NT2/D1 (cell line): Measurements from ENCODE around the gene DUSP2.

Experiments
- DNase-seq: peaks from one replicate; pipeline ENCODE4 v3.0.0-alpha.2; 2011; ENCODE audit warnings: low read depth, low spot score
- H3K27me3 ChIP-seq: 2 replicates; pipeline ENCODE4 v1.6.0; 2011; ENCODE audit warnings: mild to moderate bottlenecking; ENCODE audit not compliant: insufficient read length, insufficient read depth
- H3K36me3 ChIP-seq: 2 replicates; pipeline ENCODE4 v1.6.1; 2011; ENCODE audit warnings: mild to moderate bottlenecking, low read length, mixed read lengths; ENCODE audit not compliant: insufficient read depth, insufficient read length
- H3K4me1 ChIP-seq: 2 replicates; pipeline ENCODE4 v1.5.1; 2011; ENCODE audit not compliant: insufficient read depth, insufficient read length
- H3K4me3 ChIP-seq: 2 replicates; pipeline ENCODE4 v1.5.1; 2011; ENCODE audit warnings: low read depth; ENCODE audit not compliant: insufficient read length
- H3K9ac ChIP-seq: 2 replicates; pipeline ENCODE4 v1.6.0; 2011; ENCODE audit warnings: low read depth; ENCODE audit not compliant: insufficient read length
- H3K9me3 ChIP-seq: 2 replicates; pipeline ENCODE4 v1.5.1; 2011; ENCODE audit warnings: mild to moderate bottlenecking, low read length; ENCODE audit not compliant: insufficient read depth
- SUZ12 ChIP-seq: IDR thresholded peaks from 2 replicates; pipeline ENCODE4 v1.6.1; 2011; ENCODE audit not compliant: insufficient read length, insufficient read depth; ENCODE audit errors: extremely low read depth
- YY1 ChIP-seq: IDR thresholded peaks from 2 replicates; pipeline ENCODE4 v1.6.1; 2011; ENCODE audit not compliant: insufficient read length, insufficient read depth
- ZNF274 ChIP-seq: IDR thresholded peaks from 2 replicates; pipeline ENCODE4 v1.6.1; 2011; ENCODE audit warnings: mild to moderate bottlenecking, low read depth, low read length

Gene DUSP2

GRCh38 chr2:96159084-96159830 is 14.0 kb upstream of the DUSP2 start:
- Histone ChIP-seq H3K9me3 (no peaks in the 10 kb centered on the region; the same call in 1 of the 2 replicates), H3K4me1 (peaks cover 21% of the 10 kb centered on the region), H3K4me3 (no peak overlapping the region), H3K27me3 (no peaks in the 10 kb centered on the region), H3K36me3 (no peaks in the 10 kb centered on the region), H3K9ac (no peak overlapping the region)
- TF ChIP-seq ZNF274 (no peak), SUZ12 (no peak)
- DNase-seq: no peak

- H3K36me3 ChIP-seq: no peaks in the 10 kb centered on the region
- H3K27me3 ChIP-seq: no peaks in the 10 kb centered on the region
- no peak overlapping the region for H3K4me3 ChIP-seq
- H3K9ac ChIP-seq: no peak overlapping the region
- H3K9me3 ChIP-seq: no peaks in the 10 kb centered on the region; the same call in 1 of the 2 replicates
- TF ChIP-seq SUZ12 (no peak), ZNF274 (no peak), YY1 (no peak)
- DNase-seq: no peak
- peaks cover 18% of the 10 kb centered on the region for H3K4me1 ChIP-seq
These were observed 13.3 kb upstream of the DUSP2 start for GRCh38 chr2:96158554-96158940.

- H3K36me3 ChIP-seq: no peaks in the 10 kb centered on the region
- TF ChIP-seq ZNF274 (no peak), SUZ12 (no peak)
- no peak overlapping the region for H3K4me3 ChIP-seq
- H3K9me3 ChIP-seq: no peaks in the 10 kb centered on the region; the same call in 1 of the 2 replicates
- peaks cover 17% of the 10 kb centered on the region for H3K4me1 ChIP-seq
- H3K9ac ChIP-seq: no peak overlapping the region
- no peaks in the 10 kb centered on the region for H3K27me3 ChIP-seq
- DNase-seq: no peak
These were observed 12.7 kb upstream of the DUSP2 start for GRCh38 chr2:96157649-96158553.

- Histone ChIP-seq H3K27me3 (no peaks in the 10 kb centered on the region), H3K36me3 (no peaks in the 10 kb centered on the region), H3K4me1 (peaks cover 24% of the 10 kb centered on the region), H3K9ac (no peak overlapping the region), H3K4me3 (no peak overlapping the region), H3K9me3 (no peaks in the 10 kb centered on the region; the same call in 1 of the 2 replicates)
- no peak for DNase-seq
- TF ChIP-seq ZNF274: no peak
- no peak for TF ChIP-seq SUZ12
- no peak for TF ChIP-seq YY1
These were observed 11.8 kb upstream of the DUSP2 start for GRCh38 chr2:96156926-96157648.

GRCh38 chr2:96156011-96156820 is 11.0 kb upstream of the DUSP2 start:
- no peaks in the 10 kb centered on the region; the same call in 1 of the 2 replicates for H3K9me3 ChIP-seq
- H3K4me3 ChIP-seq: no peak overlapping the region
- H3K36me3 ChIP-seq: no peaks in the 10 kb centered on the region
- TF ChIP-seq ZNF274 (no peak), SUZ12 (no peak), YY1 (no peak)
- H3K27me3 ChIP-seq: no peaks in the 10 kb centered on the region
- no peak overlapping the region for H3K9ac ChIP-seq
- DNase-seq: no peak
- H3K4me1 ChIP-seq: peaks cover 26% of the 10 kb centered on the region

GRCh38 chr2:96154506-96155380 is 9.5 kb upstream of the DUSP2 start:
- no peak overlapping the region for H3K9ac ChIP-seq
- H3K27me3 ChIP-seq: no peaks in the 10 kb centered on the region
- no peak for DNase-seq
- H3K36me3 ChIP-seq: no peaks in the 10 kb centered on the region
- TF ChIP-seq ZNF274 (no peak), SUZ12 (no peak), YY1 (no peak)
- H3K4me3 ChIP-seq: no peak overlapping the region
- H3K4me1 ChIP-seq: peaks cover 26% of the 10 kb centered on the region
- no peaks in the 10 kb centered on the region for H3K9me3 ChIP-seq
